Stimulated activated CD8-positive, alpha-beta memory T cell treated with anti-CD3 and anti-CD28 coated beads, Interleukin-15, amount 100 ng/mL, for 48 hours (primary cell): ENCODE results near the gene LMO2.
"Not testable (repeated sequence)": the region's sequence is repeated elsewhere in the genome, so short reads cannot be mapped to it uniquely, and the experiment has no call there.

Experiments used
- DNase-seq, 2 donors: peaks; one replicate each; pipeline ENCODE4 v3.0.0-alpha.2; 2020; ENCODE audit warnings: low read depth in 2 of 2

The LMO2 gene

DNA sequence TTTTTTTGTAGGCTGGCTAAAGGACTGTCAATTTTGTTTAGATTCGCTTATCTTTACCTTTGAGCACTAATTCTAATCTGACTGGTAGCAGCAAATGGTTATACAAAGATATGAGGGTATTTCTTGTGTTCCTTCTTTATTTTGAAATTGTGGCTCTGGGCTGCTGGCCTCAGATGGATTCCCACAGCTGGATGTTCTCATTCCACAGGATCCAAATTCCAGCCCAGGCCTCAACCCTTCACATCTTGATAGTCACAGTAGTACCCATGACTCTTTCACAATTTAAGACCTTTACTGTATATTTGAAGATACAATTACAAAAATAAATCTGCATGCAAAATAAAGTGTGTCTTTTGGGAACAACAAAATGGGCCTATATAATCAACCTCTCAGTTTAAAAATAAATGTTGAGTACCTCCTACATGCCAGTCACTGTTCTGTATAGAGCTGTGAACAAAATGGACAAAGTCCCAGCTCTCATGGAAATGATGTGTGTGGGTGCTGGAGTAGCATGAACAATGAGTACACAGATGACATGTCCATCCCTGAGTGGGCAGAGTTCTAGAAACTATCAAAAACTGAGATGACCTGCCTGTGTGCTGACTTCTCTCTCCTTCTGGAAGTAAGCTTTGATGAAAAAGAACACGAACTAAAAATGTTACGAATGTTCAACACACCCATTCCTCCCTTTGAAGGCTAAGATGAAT lies 65.9 kb downstream of the LMO2 start:
- no peak for DNase-seq

DNA sequence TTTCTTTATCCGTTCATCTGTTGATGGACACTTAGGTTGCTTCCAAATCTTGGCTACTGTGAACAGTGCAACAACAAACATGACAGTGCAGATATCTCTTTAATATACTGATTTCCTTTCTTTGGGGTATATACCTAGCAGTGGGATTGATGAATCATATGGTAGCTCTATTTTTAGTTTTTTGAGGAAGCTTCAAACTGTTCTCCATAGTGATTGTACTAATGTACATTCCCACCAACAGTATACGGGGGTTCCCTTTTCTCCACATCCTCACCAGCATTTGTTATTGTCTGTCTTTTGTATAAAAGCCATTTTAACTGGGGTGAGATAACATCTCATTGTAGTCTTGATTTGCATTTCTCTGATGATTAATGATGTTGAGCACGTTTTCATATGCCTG lies 68.9 kb downstream of the LMO2 start:
- DNase-seq = not testable (repeated sequence)

DNA sequence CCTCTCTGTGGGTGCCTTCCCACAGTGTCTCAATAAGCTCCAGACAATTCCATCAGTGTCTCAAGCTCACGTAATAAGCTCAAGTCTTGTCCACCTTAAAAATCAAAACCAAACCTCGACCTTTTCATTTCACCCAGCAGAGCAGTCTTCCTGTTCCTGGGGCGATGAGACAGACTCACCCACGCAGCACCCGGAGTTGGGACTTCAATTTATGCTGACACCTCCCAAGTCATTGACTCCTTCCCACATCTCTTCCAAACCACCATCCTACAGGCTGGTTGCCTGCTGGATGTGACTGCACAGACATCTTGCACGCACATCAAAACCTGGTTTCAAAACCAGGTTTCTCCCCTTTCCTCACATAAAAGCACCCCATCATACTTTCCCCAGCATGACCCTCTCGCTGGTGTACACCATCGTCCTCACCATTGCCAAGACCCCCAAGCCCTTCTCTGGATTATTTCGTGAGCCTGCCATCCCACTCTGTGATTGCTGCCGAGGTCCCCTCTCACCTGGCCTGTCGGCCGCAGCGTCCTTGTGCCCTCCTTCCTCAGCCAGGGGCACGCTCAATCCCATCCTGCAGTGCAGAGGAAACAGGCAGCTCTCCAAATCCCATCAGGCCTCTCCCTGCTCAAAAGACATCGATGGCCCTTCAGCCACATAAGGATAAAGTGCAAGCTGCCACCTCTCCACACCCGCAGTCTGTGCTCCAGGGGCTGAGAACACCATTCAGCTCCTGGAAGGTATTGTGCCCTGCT lies 72.4 kb downstream of the LMO2 start:
- no peak for DNase-seq
